B cell (primary cell): Measurements from ENCODE around the gene TAT.

Experiments used
- EZH2 ChIP-seq: IDR thresholded peaks from 2 replicates; pipeline ENCODE4 v1.6.1; 2012; ENCODE audit warnings: borderline replicate concordance, low read depth, mild to moderate bottlenecking, moderate library complexity, low read length; ENCODE audit not compliant: insufficient read depth, poor library complexity, severe bottlenecking
- TF ChIP-seq, protein P1 (sequence below): fragments of 200-600 bp; IDR thresholded peaks from one replicate; pipeline ENCODE4 v1.8.0; 2022; ENCODE audit warnings: antibody characterized with exemption, mild to moderate bottlenecking

DNA sequence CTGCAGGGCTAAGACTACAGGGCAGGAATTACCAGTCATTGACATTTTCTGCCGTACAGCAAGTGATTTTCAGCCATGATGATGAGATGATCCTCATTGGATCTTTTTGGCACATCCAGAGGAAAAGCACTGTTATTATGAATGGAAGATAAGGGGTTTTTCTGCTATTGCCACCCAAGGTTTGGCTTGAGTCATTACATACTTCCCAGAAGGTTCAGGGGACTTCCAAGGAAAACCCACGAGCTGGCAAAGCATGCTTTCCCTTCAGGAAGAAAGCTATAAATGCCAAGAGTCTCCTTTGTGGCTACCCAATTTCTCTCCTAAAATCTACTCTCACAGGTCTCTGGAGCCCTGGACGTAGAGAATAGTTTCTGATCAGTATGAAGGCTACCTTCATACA lies 44.5 kb downstream of the TAT start:
- TF ChIP-seq EZH2: no peak
- TF ChIP-seq, protein P1, sequence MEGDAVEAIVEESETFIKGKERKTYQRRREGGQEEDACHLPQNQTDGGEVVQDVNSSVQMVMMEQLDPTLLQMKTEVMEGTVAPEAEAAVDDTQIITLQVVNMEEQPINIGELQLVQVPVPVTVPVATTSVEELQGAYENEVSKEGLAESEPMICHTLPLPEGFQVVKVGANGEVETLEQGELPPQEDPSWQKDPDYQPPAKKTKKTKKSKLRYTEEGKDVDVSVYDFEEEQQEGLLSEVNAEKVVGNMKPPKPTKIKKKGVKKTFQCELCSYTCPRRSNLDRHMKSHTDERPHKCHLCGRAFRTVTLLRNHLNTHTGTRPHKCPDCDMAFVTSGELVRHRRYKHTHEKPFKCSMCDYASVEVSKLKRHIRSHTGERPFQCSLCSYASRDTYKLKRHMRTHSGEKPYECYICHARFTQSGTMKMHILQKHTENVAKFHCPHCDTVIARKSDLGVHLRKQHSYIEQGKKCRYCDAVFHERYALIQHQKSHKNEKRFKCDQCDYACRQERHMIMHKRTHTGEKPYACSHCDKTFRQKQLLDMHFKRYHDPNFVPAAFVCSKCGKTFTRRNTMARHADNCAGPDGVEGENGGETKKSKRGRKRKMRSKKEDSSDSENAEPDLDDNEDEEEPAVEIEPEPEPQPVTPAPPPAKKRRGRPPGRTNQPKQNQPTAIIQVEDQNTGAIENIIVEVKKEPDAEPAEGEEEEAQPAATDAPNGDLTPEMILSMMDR: no peak
